Astrocyte of the spinal cord (primary cell): ENCODE measurements around the gene SORCS2.

Experiments used
- DNase-seq: peaks from one replicate; pipeline ENCODE4 v3.0.0; 2011; ENCODE audit warnings: low read depth, low spot score
- H3K4me3 ChIP-seq: 2 replicates; pipeline ENCODE4 v1.5.1; 2011; ENCODE audit warnings: low read depth, mild to moderate bottlenecking, low read length, moderate library complexity
- in situ Hi-C: cut with HindIII; loops from 2 replicates; pipeline ENCODE4 v1.10.0; 2017; ENCODE audit warnings: low sequenced_read_pairs
- TF ChIP-seq, protein P1 (sequence below): IDR thresholded peaks from 2 replicates; pipeline ENCODE4 v1.5.1; 2012; ENCODE audit warnings: low read depth, mild to moderate bottlenecking, low read length, inconsistent platforms

The SORCS2 gene

DNA sequence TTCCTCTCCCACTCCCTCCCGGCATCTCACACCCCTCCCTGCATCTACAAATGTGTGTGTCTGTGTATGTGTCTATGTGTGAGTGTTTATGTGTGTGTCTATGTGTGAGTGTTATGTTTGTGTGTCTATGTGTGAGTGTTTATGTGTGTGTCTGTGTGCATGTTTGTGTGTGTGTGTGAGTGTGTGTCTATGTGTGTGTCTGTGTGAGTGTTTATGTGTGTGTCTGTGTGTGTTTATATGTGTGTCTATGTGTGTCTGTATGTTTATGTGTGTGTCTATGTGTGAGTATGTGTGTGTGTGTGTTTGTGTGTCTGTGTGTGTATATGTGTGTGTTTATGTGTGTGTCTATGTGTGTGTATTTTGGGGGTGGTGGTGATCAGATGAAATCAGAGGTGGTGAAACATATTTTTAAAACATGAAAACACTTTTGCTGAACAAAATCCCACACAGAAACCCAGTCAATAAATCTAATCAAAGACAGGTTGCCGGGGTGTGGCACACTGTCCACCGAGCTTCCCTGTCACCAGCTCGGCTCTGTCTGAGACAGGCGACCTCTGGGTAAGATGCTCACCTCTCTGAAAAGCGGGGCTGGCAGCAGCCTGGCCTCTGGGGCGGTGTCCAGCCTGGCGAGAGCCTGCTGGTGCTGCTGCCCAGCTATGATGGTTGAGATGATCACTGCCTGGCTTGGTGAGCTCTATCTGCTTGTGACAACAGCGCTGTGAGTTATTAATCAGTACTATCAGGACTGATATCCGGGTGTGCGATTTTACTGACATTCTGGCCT is 429.1 kb downstream of the SORCS2 start:
- in situ Hi-C loops, result no loop called here
- H3K4me3 ChIP-seq, result no peak overlapping the region
- TF ChIP-seq, protein P1, sequence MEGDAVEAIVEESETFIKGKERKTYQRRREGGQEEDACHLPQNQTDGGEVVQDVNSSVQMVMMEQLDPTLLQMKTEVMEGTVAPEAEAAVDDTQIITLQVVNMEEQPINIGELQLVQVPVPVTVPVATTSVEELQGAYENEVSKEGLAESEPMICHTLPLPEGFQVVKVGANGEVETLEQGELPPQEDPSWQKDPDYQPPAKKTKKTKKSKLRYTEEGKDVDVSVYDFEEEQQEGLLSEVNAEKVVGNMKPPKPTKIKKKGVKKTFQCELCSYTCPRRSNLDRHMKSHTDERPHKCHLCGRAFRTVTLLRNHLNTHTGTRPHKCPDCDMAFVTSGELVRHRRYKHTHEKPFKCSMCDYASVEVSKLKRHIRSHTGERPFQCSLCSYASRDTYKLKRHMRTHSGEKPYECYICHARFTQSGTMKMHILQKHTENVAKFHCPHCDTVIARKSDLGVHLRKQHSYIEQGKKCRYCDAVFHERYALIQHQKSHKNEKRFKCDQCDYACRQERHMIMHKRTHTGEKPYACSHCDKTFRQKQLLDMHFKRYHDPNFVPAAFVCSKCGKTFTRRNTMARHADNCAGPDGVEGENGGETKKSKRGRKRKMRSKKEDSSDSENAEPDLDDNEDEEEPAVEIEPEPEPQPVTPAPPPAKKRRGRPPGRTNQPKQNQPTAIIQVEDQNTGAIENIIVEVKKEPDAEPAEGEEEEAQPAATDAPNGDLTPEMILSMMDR, result no peak
- DNase-seq, result no peak

DNA sequence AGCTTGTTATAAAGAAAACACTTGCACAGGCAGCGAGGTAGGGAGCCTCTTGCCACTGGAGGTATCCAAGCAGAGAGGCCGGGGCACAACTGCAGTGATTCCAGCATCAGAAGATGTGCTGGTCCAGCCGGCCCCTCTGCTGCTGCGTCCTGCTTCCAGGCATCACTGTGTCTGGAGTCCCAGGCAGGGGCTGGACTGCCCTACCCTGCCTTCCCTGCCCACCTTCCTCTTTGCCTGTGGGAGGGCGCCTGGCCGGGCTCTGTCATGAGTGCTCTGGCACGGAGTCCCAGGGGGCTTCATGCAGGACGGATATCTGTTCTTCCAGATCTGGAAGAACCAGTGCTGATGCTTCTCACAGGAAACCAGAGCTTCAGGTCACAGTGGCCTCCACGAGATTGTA is 430.0 kb downstream of the SORCS2 start:
- TF ChIP-seq, protein P1, result no peak
- in situ Hi-C loops, result no loop called here
- H3K4me3 ChIP-seq, result no peak overlapping the region
- no peak for DNase-seq

DNA sequence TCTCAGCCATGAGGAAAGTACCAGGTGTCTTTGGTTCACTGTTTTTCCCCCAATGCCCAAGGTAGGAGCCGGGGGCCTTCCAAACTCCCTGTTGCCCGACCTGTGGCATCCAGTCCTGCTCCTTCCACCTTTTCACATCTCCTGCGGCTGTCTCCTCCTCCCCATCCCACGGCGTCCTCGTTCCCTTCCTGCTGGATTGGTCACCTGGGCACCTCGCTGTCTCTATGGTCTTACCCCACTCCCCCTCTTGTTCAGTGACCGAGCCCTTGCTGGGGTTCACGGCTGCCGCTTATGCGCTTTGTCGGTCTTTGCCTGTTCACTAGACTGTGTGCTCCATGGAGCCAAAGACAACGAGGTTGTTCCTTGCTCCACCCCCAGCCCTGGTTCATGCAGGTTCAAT is 431.1 kb downstream of the SORCS2 start:
- TF ChIP-seq, protein P1, result no peak
- in situ Hi-C loops, result no loop called here
- H3K4me3 ChIP-seq, result no peak overlapping the region
- DNase-seq, result no peak

DNA sequence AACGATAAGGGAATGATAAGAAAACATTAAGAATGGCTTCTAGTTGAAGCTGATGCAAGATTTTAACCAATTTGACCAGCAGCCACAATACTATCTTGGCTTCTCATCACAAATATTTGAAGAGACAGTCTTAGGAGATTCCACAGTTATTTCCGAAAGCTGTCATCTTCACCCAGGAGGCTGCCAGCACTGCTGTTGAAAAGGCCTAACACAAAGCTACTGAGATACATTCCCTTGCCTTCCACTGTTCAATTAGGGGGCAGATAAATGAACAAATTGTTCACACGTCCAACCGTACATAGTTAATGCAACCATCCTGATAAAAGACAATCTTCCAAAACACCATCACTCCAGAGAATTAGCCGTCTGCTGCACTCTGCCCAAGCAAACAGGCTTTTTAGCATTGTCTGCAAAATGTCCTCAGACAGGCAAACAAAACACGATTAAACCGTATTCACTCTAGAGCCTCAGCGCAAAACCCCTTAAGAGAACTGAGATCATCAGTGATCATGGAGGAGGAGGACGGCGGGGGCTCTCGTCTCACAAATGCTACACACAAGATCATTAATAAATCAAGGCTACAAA is 432.1 kb downstream of the SORCS2 start:
- DNase-seq, result no peak
- TF ChIP-seq, protein P1, result no peak

DNA sequence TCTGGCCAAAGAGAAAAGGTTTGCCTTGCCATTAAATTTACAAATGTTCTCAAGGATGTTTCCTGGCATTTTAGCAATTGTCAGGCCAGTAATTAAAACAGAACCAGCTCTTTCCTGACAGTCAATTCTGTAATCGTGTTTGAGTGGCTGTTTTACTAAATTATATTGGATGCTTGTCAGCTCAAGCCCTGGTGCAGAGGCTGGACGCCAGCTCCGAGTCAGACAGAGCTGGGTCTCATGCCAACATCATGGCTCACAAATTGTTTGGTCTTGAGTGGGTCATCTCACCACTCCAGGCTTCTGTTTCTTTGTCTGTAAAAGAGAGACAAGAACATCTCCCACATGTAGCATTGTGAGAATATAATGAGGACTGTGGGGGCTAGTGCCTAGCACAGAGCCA is 432.7 kb downstream of the SORCS2 start:
- in situ Hi-C loops, result no loop called here
- TF ChIP-seq, protein P1, result no peak
- peak; percentile 37 for DNase-seq

More for the DNA sequence above, 432.1 kb downstream of the SORCS2 start:
- in situ Hi-C loops, result no loop called here
- H3K4me3 ChIP-seq, result no peak overlapping the region

DNA sequence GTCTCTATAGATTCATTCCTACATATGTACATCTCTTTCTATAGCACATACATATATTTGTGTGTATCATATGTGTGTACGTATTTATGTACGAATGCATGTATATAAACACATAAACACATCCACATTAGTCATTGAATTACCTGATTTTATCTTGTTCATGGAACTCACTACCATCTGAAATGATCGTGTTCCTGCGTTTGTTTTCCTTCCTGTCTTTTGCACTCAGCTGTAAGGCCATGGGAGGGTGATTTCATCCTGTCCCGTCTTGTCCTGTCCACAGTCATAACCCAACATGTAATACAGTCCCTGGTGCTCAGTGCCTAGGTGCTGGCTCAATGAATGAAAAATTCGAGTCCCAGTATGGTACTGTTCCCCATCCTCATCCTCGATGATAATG is 434.2 kb downstream of the SORCS2 start:
- in situ Hi-C loops, result no loop called here
- no peak for DNase-seq

More for the DNA sequence above, 432.7 kb downstream of the SORCS2 start:
- no peak overlapping the region for H3K4me3 ChIP-seq

More for the DNA sequence above, 434.2 kb downstream of the SORCS2 start:
- TF ChIP-seq, protein P1, result no peak
- H3K4me3 ChIP-seq, result no peak overlapping the region
